GM10266 (cell line): Measurements from ENCODE around the gene CPNE9.

Source experiments
- DNase-seq: peaks from one replicate; pipeline ENCODE4 v3.0.0; 2012; ENCODE audit errors: extremely low spot score
- CTCF ChIP-seq: IDR thresholded peaks from 2 replicates; pipeline ENCODE4 v1.5.1; 2012; ENCODE audit warnings: mild to moderate bottlenecking, low read depth; ENCODE audit not compliant: control insufficient read depth, insufficient read depth; ENCODE audit errors: missing control alignments

The CPNE9 gene

GRCh38 chr3:9750556-9751411 is 47.2 kb downstream of the CPNE9 start:
- DNase-seq: no peak
- no peak for TF ChIP-seq CTCF

- DNase-seq: no peak
- TF ChIP-seq CTCF: no peak
These were observed 51.0 kb downstream of the CPNE9 start for GRCh38 chr3:9754678-9755077.

- no peak for TF ChIP-seq CTCF
- DNase-seq: no peak
These were observed 53.8 kb downstream of the CPNE9 start for GRCh38 chr3:9757427-9757826.

GRCh38 chr3:9760779-9761505 is 57.3 kb downstream of the CPNE9 start:
- DNase-seq: no peak
- TF ChIP-seq CTCF: no peak

GRCh38 chr3:9761919-9762318 is 58.3 kb downstream of the CPNE9 start:
- DNase-seq: no peak
- no peak for TF ChIP-seq CTCF

GRCh38 chr3:9762871-9763270 is 59.2 kb downstream of the CPNE9 start:
- no peak for TF ChIP-seq CTCF
- no peak for DNase-seq

- no peak for TF ChIP-seq CTCF
- DNase-seq: no peak
These were observed 62.2 kb downstream of the CPNE9 start for GRCh38 chr3:9765865-9766264.
